GM12891 (cell line): ENCODE data around the gene DUS2.

Experiments used
- POLR2A ChIP-seq: IDR thresholded peaks from 2 replicates; pipeline ENCODE4 v1.6.1; 2011; ENCODE audit warnings: low read depth, low read length, control low read depth
- POLR2AphosphoS5 ChIP-seq: IDR thresholded peaks from 2 replicates; pipeline ENCODE4 v1.6.1; 2011; ENCODE audit warnings: low read depth, low read length, control low read depth
- TAF1 ChIP-seq: IDR thresholded peaks from 2 replicates; pipeline ENCODE4 v1.6.1; 2011; ENCODE audit warnings: low read depth, low read length, control low read depth

DNA sequence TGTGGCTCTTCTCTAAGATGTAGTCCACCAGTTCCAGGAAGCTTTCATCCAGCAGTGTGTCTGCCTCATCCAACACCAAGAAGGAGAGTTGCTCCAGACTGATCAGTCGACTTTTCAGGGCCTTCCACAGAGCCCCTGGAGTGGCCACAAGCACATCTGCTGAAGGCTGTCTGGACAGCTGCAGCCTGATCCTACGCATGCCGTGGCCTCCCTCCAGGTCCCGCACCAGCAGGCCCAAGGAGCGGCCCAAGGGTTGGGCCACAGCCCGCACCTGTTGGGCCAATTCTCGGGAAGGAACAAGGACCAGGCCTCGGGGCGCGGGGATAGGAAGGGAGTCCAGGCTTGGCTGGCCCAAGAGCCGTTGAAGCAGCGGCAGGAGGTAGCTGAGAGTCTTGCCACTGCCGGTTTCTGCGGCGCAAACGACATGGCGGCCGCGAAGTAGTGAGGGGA, 781 bp upstream of the DUS2 start:
- TF ChIP-seq POLR2AphosphoS5 (no peak), TAF1 (no peak), POLR2A (no peak)
